ENCODE data around the gene MPPED1.

- TF ChIP-seq, protein P1, sequence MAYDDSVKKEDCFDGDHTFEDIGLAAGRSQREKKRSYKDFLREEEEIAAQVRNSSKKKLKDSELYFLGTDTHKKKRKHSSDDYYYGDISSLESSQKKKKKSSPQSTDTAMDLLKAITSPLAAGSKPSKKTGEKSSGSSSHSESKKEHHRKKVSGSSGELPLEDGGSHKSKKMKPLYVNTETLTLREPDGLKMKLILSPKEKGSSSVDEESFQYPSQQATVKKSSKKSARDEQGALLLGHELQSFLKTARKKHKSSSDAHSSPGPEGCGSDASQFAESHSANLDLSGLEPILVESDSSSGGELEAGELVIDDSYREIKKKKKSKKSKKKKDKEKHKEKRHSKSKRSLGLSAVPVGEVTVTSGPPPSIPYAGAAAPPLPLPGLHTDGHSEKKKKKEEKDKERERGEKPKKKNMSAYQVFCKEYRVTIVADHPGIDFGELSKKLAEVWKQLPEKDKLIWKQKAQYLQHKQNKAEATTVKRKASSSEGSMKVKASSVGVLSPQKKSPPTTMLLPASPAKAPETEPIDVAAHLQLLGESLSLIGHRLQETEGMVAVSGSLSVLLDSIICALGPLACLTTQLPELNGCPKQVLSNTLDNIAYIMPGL (CRISPR knock-in tag; IDR thresholded peaks at IDR 0.05), result no peak
- TF ChIP-seq, protein P2, sequence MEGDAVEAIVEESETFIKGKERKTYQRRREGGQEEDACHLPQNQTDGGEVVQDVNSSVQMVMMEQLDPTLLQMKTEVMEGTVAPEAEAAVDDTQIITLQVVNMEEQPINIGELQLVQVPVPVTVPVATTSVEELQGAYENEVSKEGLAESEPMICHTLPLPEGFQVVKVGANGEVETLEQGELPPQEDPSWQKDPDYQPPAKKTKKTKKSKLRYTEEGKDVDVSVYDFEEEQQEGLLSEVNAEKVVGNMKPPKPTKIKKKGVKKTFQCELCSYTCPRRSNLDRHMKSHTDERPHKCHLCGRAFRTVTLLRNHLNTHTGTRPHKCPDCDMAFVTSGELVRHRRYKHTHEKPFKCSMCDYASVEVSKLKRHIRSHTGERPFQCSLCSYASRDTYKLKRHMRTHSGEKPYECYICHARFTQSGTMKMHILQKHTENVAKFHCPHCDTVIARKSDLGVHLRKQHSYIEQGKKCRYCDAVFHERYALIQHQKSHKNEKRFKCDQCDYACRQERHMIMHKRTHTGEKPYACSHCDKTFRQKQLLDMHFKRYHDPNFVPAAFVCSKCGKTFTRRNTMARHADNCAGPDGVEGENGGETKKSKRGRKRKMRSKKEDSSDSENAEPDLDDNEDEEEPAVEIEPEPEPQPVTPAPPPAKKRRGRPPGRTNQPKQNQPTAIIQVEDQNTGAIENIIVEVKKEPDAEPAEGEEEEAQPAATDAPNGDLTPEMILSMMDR (IDR thresholded peaks at IDR 0.05), result no peak
- TF ChIP-seq JUN (CRISPR knock-in tag; IDR thresholded peaks at IDR 0.05) (no peak), RORB (CRISPR knock-in tag; IDR thresholded peaks at IDR 0.05) (no peak)
- TF ChIP-seq, protein P3, sequence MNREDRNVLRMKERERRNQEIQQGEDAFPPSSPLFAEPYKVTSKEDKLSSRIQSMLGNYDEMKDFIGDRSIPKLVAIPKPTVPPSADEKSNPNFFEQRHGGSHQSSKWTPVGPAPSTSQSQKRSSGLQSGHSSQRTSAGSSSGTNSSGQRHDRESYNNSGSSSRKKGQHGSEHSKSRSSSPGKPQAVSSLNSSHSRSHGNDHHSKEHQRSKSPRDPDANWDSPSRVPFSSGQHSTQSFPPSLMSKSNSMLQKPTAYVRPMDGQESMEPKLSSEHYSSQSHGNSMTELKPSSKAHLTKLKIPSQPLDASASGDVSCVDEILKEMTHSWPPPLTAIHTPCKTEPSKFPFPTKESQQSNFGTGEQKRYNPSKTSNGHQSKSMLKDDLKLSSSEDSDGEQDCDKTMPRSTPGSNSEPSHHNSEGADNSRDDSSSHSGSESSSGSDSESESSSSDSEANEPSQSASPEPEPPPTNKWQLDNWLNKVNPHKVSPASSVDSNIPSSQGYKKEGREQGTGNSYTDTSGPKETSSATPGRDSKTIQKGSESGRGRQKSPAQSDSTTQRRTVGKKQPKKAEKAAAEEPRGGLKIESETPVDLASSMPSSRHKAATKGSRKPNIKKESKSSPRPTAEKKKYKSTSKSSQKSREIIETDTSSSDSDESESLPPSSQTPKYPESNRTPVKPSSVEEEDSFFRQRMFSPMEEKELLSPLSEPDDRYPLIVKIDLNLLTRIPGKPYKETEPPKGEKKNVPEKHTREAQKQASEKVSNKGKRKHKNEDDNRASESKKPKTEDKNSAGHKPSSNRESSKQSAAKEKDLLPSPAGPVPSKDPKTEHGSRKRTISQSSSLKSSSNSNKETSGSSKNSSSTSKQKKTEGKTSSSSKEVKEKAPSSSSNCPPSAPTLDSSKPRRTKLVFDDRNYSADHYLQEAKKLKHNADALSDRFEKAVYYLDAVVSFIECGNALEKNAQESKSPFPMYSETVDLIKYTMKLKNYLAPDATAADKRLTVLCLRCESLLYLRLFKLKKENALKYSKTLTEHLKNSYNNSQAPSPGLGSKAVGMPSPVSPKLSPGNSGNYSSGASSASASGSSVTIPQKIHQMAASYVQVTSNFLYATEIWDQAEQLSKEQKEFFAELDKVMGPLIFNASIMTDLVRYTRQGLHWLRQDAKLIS (CRISPR knock-in tag; IDR thresholded peaks at IDR 0.05; ENCODE audit: borderline replicate concordance), result no peak
These were observed 138.9 kb downstream of the MPPED1 start for GRCh38 chr22:43550672-43551071.

Measured in WTC11 (cell line).